UCSD-AML1 (cell line): ENCODE data around the gene PCBP3.
"Not testable (repeated sequence)": the region's sequence is repeated elsewhere in the genome, so short reads cannot be mapped to it uniquely, and the experiment has no call there.

ENCODE experiments used
- DNase-seq: peaks from one replicate; lab custom pipeline; 2025; ENCODE audit not compliant: unreplicated experiment; lab: John Stamatoyannopoulos, UW

The PCBP3 gene

GRCh38 chr21:45643021-45643980 lies at the start of gene PCBP3:
TSS of gene PCBP3 (plus strand) at chr21:45643725. CDS start at chr21:45850086, 206,361 bp downstream.
- DNase-seq, result peak; percentile 86

GRCh38 chr21:45594721-45595489 lies 48.6 kb upstream of the PCBP3 start:
- DNase-seq, result no peak

- no peak for DNase-seq
Observed at GRCh38 chr21:45595574-45596295, 47.8 kb upstream of the PCBP3 start.

GRCh38 chr21:45596704-45597318 lies 46.7 kb upstream of the PCBP3 start:
- DNase-seq, result peak; percentile 67

GRCh38 chr21:45598109-45598508 lies 45.4 kb upstream of the PCBP3 start:
- no peak for DNase-seq

- DNase-seq, result no peak
Observed at GRCh38 chr21:45598666-45599065, 44.9 kb upstream of the PCBP3 start.

GRCh38 chr21:45599146-45599581 lies 44.4 kb upstream of the PCBP3 start:
- no peak for DNase-seq

GRCh38 chr21:45600248-45600647 lies 43.3 kb upstream of the PCBP3 start:
- no peak for DNase-seq

GRCh38 chr21:45601551-45601950 lies 42.0 kb upstream of the PCBP3 start:
- DNase-seq, result no peak

- DNase-seq, result no peak
Observed at GRCh38 chr21:45602106-45602505, 41.4 kb upstream of the PCBP3 start.

GRCh38 chr21:45603481-45603880 lies 40.0 kb upstream of the PCBP3 start:
- DNase-seq, result no peak

GRCh38 chr21:45604681-45605080 lies 38.8 kb upstream of the PCBP3 start:
- DNase-seq, result not testable (repeated sequence)

- no peak for DNase-seq
Observed at GRCh38 chr21:45607021-45607908, 36.3 kb upstream of the PCBP3 start.

GRCh38 chr21:45607909-45608295 lies 35.6 kb upstream of the PCBP3 start:
- DNase-seq, result no peak

GRCh38 chr21:45608747-45609470 lies 34.6 kb upstream of the PCBP3 start:
- DNase-seq, result not testable (repeated sequence)

- DNase-seq, result not testable (repeated sequence)
Observed at GRCh38 chr21:45609616-45610015, 33.9 kb upstream of the PCBP3 start.

GRCh38 chr21:45611296-45611695 lies 32.2 kb upstream of the PCBP3 start:
- no peak for DNase-seq

- no peak for DNase-seq
Observed at GRCh38 chr21:45611939-45612664, 31.4 kb upstream of the PCBP3 start.
